HepG2 (cell line): Measurements from ENCODE around the gene BEAN1. TPM values are rescaled to one million over a fixed set of nuclear protein-coding genes. Genes with fewer than 3 reads are reported as not detected.

Experiments used
- ATAC-seq: fragments of 200-7000 bp; cut with Tn5 transposase; 3 replicates; pipeline ENCODE4 v1.9.1; 2020; ENCODE audit warnings: mild to moderate bottlenecking, moderate library complexity
- BruUV-seq: library from RNA; stranded (reverse); fragments of 400-500 nt; replicated peaks from 2 replicates; lab custom pipeline; 2021; lab: Mats Ljungman, UMichigan
- CTCF ChIA-PET: fragments of 300-600 bp; formaldehyde crosslinking; extraction: SDS; loops from one replicate; lab custom pipeline; 2021; ENCODE audit warnings: low total read pairs, inconsistent platforms, low intra/inter-chr PET ratio; lab: Yijun Ruan, JAX
- POLR2A ChIA-PET: fragments of 350-600 bp; sonication (Branson Sonifier 250); formaldehyde crosslinking; loops from one replicate; lab custom pipeline; 2020; ENCODE audit warnings: antibody characterized with exemption, inconsistent platforms; lab: Yijun Ruan, JAX
- DNase-seq: peaks from one replicate; pipeline ENCODE4 v3.0.0-alpha.2; 2015; ENCODE audit warnings: low spot score
- FAIRE-seq: peaks from 3 replicates; lab custom pipeline; 2011; peaks lifted over from hg19 to GRCh38; lab: Jason Lieb, UNC
- H2AFZ ChIP-seq: one replicate; pipeline ENCODE4 v1.6.1; 2011; ENCODE audit warnings: low read length, inconsistent platforms
- H3K27ac ChIP-seq: fragments of 300-600 bp; 3 replicates; pipeline ENCODE4 v1.8.0; 2011; ENCODE audit warnings: mixed run types, mild to moderate bottlenecking, mixed read lengths, low read length, inconsistent platforms; ENCODE audit not compliant: insufficient read depth; ENCODE audit errors: extremely low read length
- H3K27me3 ChIP-seq, 2 experiments: fragments of 200-600 bp in 1 of 2; 2 replicates in 1 of 2; 3 replicates in 1 of 2; pipeline versions ENCODE4 v1.6.0 to v1.8.0; 2011; ENCODE audit warnings: low read length in 2 of 2, mild to moderate bottlenecking in 2 of 2, moderate library complexity in 2 of 2, inconsistent platforms in 1 of 2; ENCODE audit not compliant: insufficient read depth in 2 of 2, control insufficient read depth in 1 of 2
- H3K36me3 ChIP-seq, 2 experiments: fragments of 200-600 bp in 1 of 2; replicated peaks in 1 of 2; 2 replicates in 1 of 2; 3 replicates in 1 of 2; pipeline versions ENCODE4 v1.5.1 to v1.8.0; 2011; ENCODE audit warnings: low read length in 2 of 2, inconsistent platforms in 1 of 2; ENCODE audit not compliant: insufficient read depth in 2 of 2, control insufficient read depth in 1 of 2
- H3K4me1 ChIP-seq: 2 replicates; pipeline ENCODE4 v1.5.1; 2012; ENCODE audit warnings: low read length, inconsistent platforms; ENCODE audit not compliant: insufficient read depth
- H3K4me2 ChIP-seq: 2 replicates; pipeline ENCODE4 v1.6.0; 2011; ENCODE audit warnings: low read depth, low read length, inconsistent platforms
- H3K4me3 ChIP-seq, 3 experiments: fragments of 200-600 bp in 1 of 3; sonication (generic), shearing (Covaris generic) in 1 of 3; replicated peaks in 1 of 3; 2 replicates each; pipeline ENCODE4 v1.5.1; 2011 to 2016; ENCODE audit warnings: low read length in 3 of 3, inconsistent platforms in 2 of 3, low read depth in 2 of 3, mild to moderate bottlenecking in 2 of 3, control low read depth in 1 of 3, mixed read lengths in 1 of 3; ENCODE audit not compliant: insufficient read depth in 1 of 3
- H3K79me2 ChIP-seq: one replicate; pipeline ENCODE4 v1.6.1; 2011; ENCODE audit warnings: low read length, inconsistent platforms; ENCODE audit not compliant: insufficient read depth
- H3K9ac ChIP-seq: 2 replicates; pipeline ENCODE4 v1.6.0; 2011; ENCODE audit warnings: mild to moderate bottlenecking, low read depth, low read length, inconsistent platforms; ENCODE audit not compliant: insufficient read depth
- H3K9me3 ChIP-seq: 2 replicates; pipeline ENCODE4 v1.5.1; 2012; ENCODE audit warnings: mild to moderate bottlenecking, low read length
- H4K20me1 ChIP-seq: 2 replicates; pipeline ENCODE4 v1.6.0; 2011; ENCODE audit warnings: inconsistent platforms, mild to moderate bottlenecking, low read length, moderate library complexity; ENCODE audit not compliant: insufficient read depth
- E2F2 ChIP-seq: sonication (generic); formaldehyde crosslinking; IDR thresholded peaks from 2 replicates; pipeline ENCODE4 v1.4.0; 2020; ENCODE audit warnings: missing genetic modification reagents, borderline replicate concordance
- EHMT2 ChIP-seq: fragments of 200-600 bp; sonication (generic); IDR thresholded peaks from 2 replicates; pipeline ENCODE4 v1.7.0; 2017; ENCODE audit warnings: antibody characterized with exemption, low read depth, low read length, borderline replicate concordance
- FOXM1 ChIP-seq: sonication (generic); formaldehyde crosslinking; IDR thresholded peaks from 2 replicates; pipeline ENCODE4 v1.5.0; 2020; ENCODE audit warnings: missing genetic modification reagents
- GATA4 ChIP-seq: sonication (generic); IDR thresholded peaks from 2 replicates; pipeline ENCODE4 v1.6.1; 2016; ENCODE audit warnings: antibody characterized with exemption, low read depth, borderline replicate concordance
- HDAC1 ChIP-seq: sonication (generic); formaldehyde crosslinking; IDR thresholded peaks from 2 replicates; pipeline ENCODE4 v1.5.1; 2020; ENCODE audit warnings: mild to moderate bottlenecking, missing genetic modification reagents
- KDM2A ChIP-seq: sonication (generic); formaldehyde crosslinking; IDR thresholded peaks from 2 replicates; pipeline ENCODE4 v1.4.0; 2020; ENCODE audit warnings: low read depth, missing genetic modification reagents, borderline replicate concordance
- MXD3 ChIP-seq: IDR thresholded peaks from 2 replicates; pipeline ENCODE4 v1.6.1; 2016; ENCODE audit warnings: mild to moderate bottlenecking, missing biosample characterization, missing genetic modification reagents
- NFIB ChIP-seq: sonication (generic); formaldehyde crosslinking; IDR thresholded peaks from 2 replicates; pipeline ENCODE4 v1.9.0; 2021; ENCODE audit warnings: missing genetic modification reagents, mild to moderate bottlenecking, borderline replicate concordance
- WIZ ChIP-seq: sonication (generic); formaldehyde crosslinking; IDR thresholded peaks from 2 replicates; pipeline ENCODE4 v1.5.1; 2020; ENCODE audit warnings: mild to moderate bottlenecking, missing genetic modification reagents
- ZNF296 ChIP-seq: sonication (generic); formaldehyde crosslinking; conservative IDR thresholded peaks from 2 replicates; pipeline ENCODE4 v1.5.0; 2020; ENCODE audit warnings: mild to moderate bottlenecking, missing genetic modification reagents
- ZNF761 ChIP-seq: sonication (generic); formaldehyde crosslinking; conservative IDR thresholded peaks from 2 replicates; pipeline ENCODE4 v1.4.0; 2020; ENCODE audit warnings: mild to moderate bottlenecking, missing genetic modification reagents
- ZSCAN30 ChIP-seq: sonication (generic); formaldehyde crosslinking; IDR thresholded peaks from 2 replicates; pipeline ENCODE4 v1.5.0; 2020; ENCODE audit warnings: mild to moderate bottlenecking, missing genetic modification reagents
- whole genome bisulfite sequencing: methylation state at CpG from one replicate; pipeline ENCODE4 v1.1.6; 2017; ENCODE audit warnings: low lambda C conversion rate; 5-methylcytosine and 5-hydroxymethylcytosine counted together
- in situ Hi-C: cut with HindIII; loops from 2 replicates; pipeline ENCODE4 v1.10.0; 2017; ENCODE audit warnings: low pct_unique_long_range_greater_than_20kb; ENCODE audit not compliant: extremely low pct_ligation_motif_present
- intact Hi-C: fragments of 100-400 bp; cut with micrococcal nuclease; formaldehyde crosslinking; loops from one replicate; pipeline ENCODE4 v1.10.0; 2022; ENCODE audit not compliant: unreplicated experiment
- polyA plus RNA-seq, 8 experiments: library from polyadenylated mRNA; depleted of rRNA in 3 of 8; stranded (reverse) in 7 of 8; unstranded in 1 of 8; fragments of >200 nt; fragmentation: Illumina TruSeq in 4 of 8; extraction: Trizol in 4 of 8; gene quantifications; 2 replicates each; pipeline versions ENCODE4 v1.2.1 to v1.2.3, GENCODE V29; 2011 to 2016; ENCODE audit warnings: low read depth in 4 of 8, missing spikeins in 1 of 8, mixed read lengths in 1 of 8; ENCODE audit not compliant: insufficient read depth in 1 of 8
- total RNA-seq, 5 experiments: library from RNA; depleted of rRNA; stranded (reverse); fragments of >200 nt; fragmentation: Illumina TruSeq; extraction: Trizol; gene quantifications; 2 replicates each; pipeline ENCODE4 v1.2.3, GENCODE V29; 2016; ENCODE audit warnings: low read depth in 1 of 5

BEAN1 gene
- total and polyA plus RNA-seq, 2 of the 13 experiments (the other 11 are each of a cell fraction or from before 2014, with no cell fraction given), result 0.53 to 1.4 TPM

GRCh38 chr16:66441586-66442375 is 14.7 kb downstream of the BEAN1 start:
- no peaks in the 10 kb centered on the region for H3K9me3 ChIP-seq
- in situ Hi-C loops (no loop called here), intact Hi-C loops (no loop called here)
- no TSS peak for BruUV-seq
- FAIRE-seq (no peak), ATAC-seq (no peak), DNase-seq (no peak)
- no peak overlapping the region for H3K4me3 ChIP-seq
- peaks cover 11% of the 10 kb centered on the region for H3K4me1 ChIP-seq
- ChIA-PET POLR2A (no interaction called here), CTCF (no interaction called here)
- no peak overlapping the region for H3K27ac ChIP-seq
- H3K27me3 ChIP-seq, result peaks cover 0 to 3% of the 10 kb centered on the region in 2 experiments; a peak in 3 of 5 replicates
- H4K20me1 ChIP-seq, result no peaks in the 10 kb centered on the region
- no peaks in the 10 kb centered on the region for H3K79me2 ChIP-seq
- TF ChIP-seq FOXM1 (CRISPR knock-in tag) (no peak), ZNF296 (CRISPR knock-in tag) (no peak), WIZ (CRISPR knock-in tag) (no peak), KDM2A (CRISPR knock-in tag) (no peak), MXD3 (CRISPR knock-in tag) (no peak), NFIB (no peak), HDAC1 (CRISPR knock-in tag) (no peak), GATA4 (no peak), EHMT2 (no peak), E2F2 (CRISPR knock-in tag) (no peak), ZNF761 (CRISPR knock-in tag) (no peak), ZSCAN30 (CRISPR knock-in tag) (no peak)
- H3K4me2 ChIP-seq, result no peak overlapping the region
- H3K9ac ChIP-seq, result no peak overlapping the region
- WGBS, result 30% methylated on average over 6 of the region's 7 CpGs
- no peaks in the 10 kb centered on the region for H3K36me3 ChIP-seq
- H2AFZ ChIP-seq, result no peak overlapping the region
